AG04449 (cell line): ENCODE measurements around the gene THBS3.
"Not testable (repeated sequence)": the region's sequence is repeated elsewhere in the genome, so short reads cannot be mapped to it uniquely, and the experiment has no call there.

Experiments
- CTCF ChIA-PET: fragments of 350-600 bp; formaldehyde crosslinking; extraction: SDS; loops from one replicate; lab custom pipeline; 2021; ENCODE audit warnings: antibody characterized with exemption; lab: Yijun Ruan, JAX
- POLR2A ChIA-PET: fragments of 400-600, 350-600 bp; formaldehyde crosslinking; extraction: SDS; loops from one replicate; lab custom pipeline; 2020; ENCODE audit warnings: antibody characterized with exemption, inconsistent platforms; lab: Yijun Ruan, JAX
- DNase-seq: peaks from one replicate; pipeline ENCODE4 v3.0.0-alpha.2; 2010; ENCODE audit warnings: low read depth, low spot score
- H3K4me3 ChIP-seq: 2 replicates; pipeline ENCODE4 v1.5.1; 2011; ENCODE audit warnings: low read depth, mild to moderate bottlenecking, control low read depth, low read length
- CTCF ChIP-seq: IDR thresholded peaks from one replicate; pipeline ENCODE4 v1.5.1; 2011; ENCODE audit warnings: mild to moderate bottlenecking, moderate library complexity, low read length, control low read depth, inconsistent platforms; ENCODE audit not compliant: insufficient read depth; ENCODE audit errors: missing control alignments

The THBS3 gene

GRCh38 chr1:155219592-155220031 is 11.9 kb upstream of the THBS3 start:
- no peak overlapping the region for H3K4me3 ChIP-seq
- TF ChIP-seq CTCF: no peak
- DNase-seq: no peak
- POLR2A ChIA-PET: no interaction called here
- CTCF ChIA-PET: interaction anchor here (0.8 to 4.4 kb wide), 5 partner anchors 10 to 42 kb away, joined by 3 to 21 read pairs (median 8); partner anchors contain the start of gene THBS3

GRCh38 chr1:155218854-155219591 is 11.3 kb upstream of the THBS3 start:
- TF ChIP-seq CTCF: no peak
- no peak for DNase-seq
- H3K4me3 ChIP-seq: no peak overlapping the region
- ChIA-PET POLR2A (interaction anchor here (0.6 to 0.8 kb wide), 2 partner anchors 10 to 12 kb away, joined by 3 to 4 read pairs; partner anchors contain the start of genes MTX1 and THBS3), CTCF (interaction anchor here (0.7 to 4.4 kb wide), 6 partner anchors 9 to 42 kb away, joined by 3 to 21 read pairs (median 6); partner anchors contain the start of gene THBS3)

- POLR2A ChIA-PET, H3K4me3 ChIP-seq, CTCF ChIA-PET, DNase-seq: not testable (repeated sequence)
Measured at GRCh38 chr1:155214702-155215101, 7.0 kb upstream of the THBS3 start.

- H3K4me3 ChIP-seq, DNase-seq: not testable (repeated sequence)
- CTCF ChIA-PET: interaction anchor here (9.4 kb wide), 1 partner anchor 14 kb away, joined by 139 read pairs; no protein-coding TSS in a partner anchor
- POLR2A ChIA-PET: interaction anchor here (0.6 kb wide), 1 partner anchor 9 kb away, joined by 3 read pairs; no protein-coding TSS in a partner anchor
Measured at GRCh38 chr1:155212051-155212440, 4.3 kb upstream of the THBS3 start.

GRCh38 chr1:155211381-155212050 is 3.8 kb upstream of the THBS3 start:
- ChIA-PET POLR2A (interaction anchor here (0.6 kb wide), 1 partner anchor 9 kb away, joined by 3 read pairs; no protein-coding TSS in a partner anchor), CTCF (interaction anchor here (0.8 to 9.4 kb wide), 3 partner anchors 15 to 191 kb away, joined by 3 to 139 read pairs (median 5); no protein-coding TSS in a partner anchor)
- H3K4me3 ChIP-seq, DNase-seq: not testable (repeated sequence)

GRCh38 chr1:155210314-155211104 is 2.8 kb upstream of the THBS3 start:
- no peak for DNase-seq
- H3K4me3 ChIP-seq: no peak overlapping the region
- ChIA-PET CTCF (interaction anchor here (1.0 to 9.4 kb wide), 5 partner anchors 8 to 40 kb away, joined by 5 to 144 read pairs (median 62); no protein-coding TSS in a partner anchor), POLR2A (interaction anchor here (1.6 to 4.3 kb wide), 2 partner anchors 16 to 17 kb away, joined by 4 to 45 read pairs; no protein-coding TSS in a partner anchor)
- no peak for TF ChIP-seq CTCF

GRCh38 chr1:155209312-155209721 is 1.6 kb upstream of the THBS3 start:
- no peak for DNase-seq
- CTCF ChIA-PET: interaction anchor here (1.1 to 9.4 kb wide), 7 partner anchors 10 to 113 kb away, joined by 3 to 144 read pairs (median 8); partner anchors contain the start of gene KRTCAP2
- peak overlapping the region; percentile 89 for H3K4me3 ChIP-seq
- POLR2A ChIA-PET: interaction anchor here (0.6 to 4.3 kb wide), 5 partner anchors 9 to 932 kb away, joined by 3 to 45 read pairs (median 4); no protein-coding TSS in a partner anchor
- no peak for TF ChIP-seq CTCF
